Peyer's patch (tissue), 4 donors: ENCODE results near the gene RABGEF1.

Experiments used
- CTCF ChIP-seq, 6 experiments: fragments of 450-650 bp in 4 of 6; fragments of 200-600 bp in 2 of 6; sonication (generic) in 1 of 6; IDR thresholded peaks; one replicate each; pipeline ENCODE4 v1.5.1; 2017 to 2019; ENCODE audit warnings: antibody characterized with exemption in 6 of 6, mild to moderate bottlenecking in 3 of 6, moderate library complexity in 1 of 6
- POLR2A ChIP-seq, 2 donors: fragments of 450-650 bp; IDR thresholded peaks; one replicate each; pipeline ENCODE4 v1.5.1; 2017; ENCODE audit warnings: antibody characterized with exemption in 2 of 2, mild to moderate bottlenecking in 2 of 2, moderate library complexity in 2 of 2

GRCh38 chr7:66720561-66720960 is 20.0 kb upstream of the RABGEF1 start:
- TF ChIP-seq CTCF (IDR thresholded peaks at IDR 0.05) (no peak), POLR2A (IDR thresholded peaks at IDR 0.05) (no peak)
